ENCODE results near the gene OR5H15.

DNA sequence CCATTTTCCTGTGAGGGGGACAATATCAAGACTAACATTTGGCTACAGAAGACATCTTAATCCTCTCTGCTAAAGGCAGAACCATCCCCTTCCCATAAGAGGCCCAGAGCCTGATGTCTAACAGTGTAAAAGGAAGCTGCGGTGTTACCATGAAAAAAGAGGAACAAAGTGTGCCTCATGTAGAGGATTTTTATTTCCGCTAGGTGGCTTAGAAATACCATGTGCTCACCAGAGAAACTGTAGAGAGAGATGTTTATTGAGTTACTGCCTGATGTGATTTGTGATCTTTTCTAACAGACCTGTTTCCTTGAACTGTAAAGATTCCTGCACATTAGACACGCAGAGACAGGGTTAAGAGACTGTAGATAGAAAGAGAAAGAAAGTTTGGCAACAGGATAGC is 22.0 kb downstream of the OR5H15 start:
- TF ChIP-seq, protein P1, sequence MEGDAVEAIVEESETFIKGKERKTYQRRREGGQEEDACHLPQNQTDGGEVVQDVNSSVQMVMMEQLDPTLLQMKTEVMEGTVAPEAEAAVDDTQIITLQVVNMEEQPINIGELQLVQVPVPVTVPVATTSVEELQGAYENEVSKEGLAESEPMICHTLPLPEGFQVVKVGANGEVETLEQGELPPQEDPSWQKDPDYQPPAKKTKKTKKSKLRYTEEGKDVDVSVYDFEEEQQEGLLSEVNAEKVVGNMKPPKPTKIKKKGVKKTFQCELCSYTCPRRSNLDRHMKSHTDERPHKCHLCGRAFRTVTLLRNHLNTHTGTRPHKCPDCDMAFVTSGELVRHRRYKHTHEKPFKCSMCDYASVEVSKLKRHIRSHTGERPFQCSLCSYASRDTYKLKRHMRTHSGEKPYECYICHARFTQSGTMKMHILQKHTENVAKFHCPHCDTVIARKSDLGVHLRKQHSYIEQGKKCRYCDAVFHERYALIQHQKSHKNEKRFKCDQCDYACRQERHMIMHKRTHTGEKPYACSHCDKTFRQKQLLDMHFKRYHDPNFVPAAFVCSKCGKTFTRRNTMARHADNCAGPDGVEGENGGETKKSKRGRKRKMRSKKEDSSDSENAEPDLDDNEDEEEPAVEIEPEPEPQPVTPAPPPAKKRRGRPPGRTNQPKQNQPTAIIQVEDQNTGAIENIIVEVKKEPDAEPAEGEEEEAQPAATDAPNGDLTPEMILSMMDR (IDR thresholded peaks at IDR 0.05; ENCODE audit: low read depth, low read length): peak; percentile 5
- TF ChIP-seq POLR2A (IDR thresholded peaks at IDR 0.05; ENCODE audit: extremely low read depth, insufficient read length): no peak

All from NB4 (cell line).